Astrocyte (in vitro differentiated cells and primary cell): Measurements from ENCODE around the gene UBE2E1. TPM values are rescaled to one million over a fixed set of nuclear protein-coding genes. Genes with fewer than 3 reads are reported as not detected.

Source experiments
- DNase-seq: peaks from one replicate; pipeline ENCODE4 v3.0.0-alpha.2; 2010; ENCODE audit warnings: low read depth
- FAIRE-seq: peaks from 2 replicates; lab custom pipeline; 2011; peaks lifted over from hg19 to GRCh38; lab: Jason Lieb, UNC
- H2AFZ ChIP-seq: 2 replicates; pipeline ENCODE4 v1.6.0; 2012; ENCODE audit warnings: low read depth, low read length, inconsistent platforms
- H3K27ac ChIP-seq: 2 replicates; pipeline ENCODE4 v1.5.1; 2011; ENCODE audit warnings: low read depth, low read length, inconsistent platforms
- H3K27me3 ChIP-seq: 2 replicates; pipeline ENCODE4 v1.6.0; 2011; ENCODE audit warnings: low read length, inconsistent platforms; ENCODE audit not compliant: insufficient read depth
- H3K36me3 ChIP-seq: 2 replicates; pipeline ENCODE4 v1.5.1; 2011; ENCODE audit warnings: low read length, inconsistent platforms; ENCODE audit not compliant: insufficient read depth
- H3K4me1 ChIP-seq: 2 replicates; pipeline ENCODE4 v1.5.1; 2011; ENCODE audit warnings: low read length, inconsistent platforms; ENCODE audit not compliant: insufficient read depth
- H3K4me2 ChIP-seq: 2 replicates; pipeline ENCODE4 v1.6.0; 2012; ENCODE audit warnings: low read length, inconsistent platforms
- H3K4me3 ChIP-seq: 2 replicates; pipeline ENCODE4 v1.5.1; 2011; ENCODE audit warnings: low read depth, mild to moderate bottlenecking, low read length, inconsistent platforms; ENCODE audit not compliant: insufficient read depth
- H3K79me2 ChIP-seq: 2 replicates; pipeline ENCODE4 v1.6.0; 2012; ENCODE audit warnings: mild to moderate bottlenecking, low read length, inconsistent platforms; ENCODE audit not compliant: insufficient read depth
- H3K9ac ChIP-seq: 2 replicates; pipeline ENCODE4 v1.6.0; 2012; ENCODE audit warnings: mild to moderate bottlenecking, low read length, inconsistent platforms
- H3K9me3 ChIP-seq: 2 replicates; pipeline ENCODE4 v1.5.1; 2012; ENCODE audit warnings: low read depth, mild to moderate bottlenecking, low read length, inconsistent platforms; ENCODE audit not compliant: insufficient read depth
- H4K20me1 ChIP-seq: 2 replicates; pipeline ENCODE4 v1.6.0; 2012; ENCODE audit warnings: low read length, inconsistent platforms; ENCODE audit not compliant: insufficient read depth
- H3K27ac Mint-ChIP-seq: one replicate; pipeline ENCODE4 v1.8.0; 2021; ENCODE audit warnings: mild to moderate bottlenecking, mixed read lengths; ENCODE audit not compliant: unreplicated experiment
- H3K27me3 Mint-ChIP-seq: one replicate; pipeline ENCODE4 v1.8.0; 2021; ENCODE audit warnings: low read depth, mixed read lengths; ENCODE audit not compliant: unreplicated experiment
- H3K36me3 Mint-ChIP-seq: one replicate; pipeline ENCODE4 v1.8.0; 2021; ENCODE audit warnings: low read depth, mixed read lengths; ENCODE audit not compliant: unreplicated experiment
- H3K4me1 Mint-ChIP-seq: one replicate; pipeline ENCODE4 v1.8.0; 2021; ENCODE audit warnings: low read depth, mixed read lengths; ENCODE audit not compliant: unreplicated experiment
- H3K4me3 Mint-ChIP-seq: one replicate; pipeline ENCODE4 v1.8.0; 2021; ENCODE audit warnings: mild to moderate bottlenecking, moderate library complexity, mixed read lengths; ENCODE audit not compliant: unreplicated experiment
- H3K9me3 Mint-ChIP-seq: one replicate; pipeline ENCODE4 v1.8.0; 2021; ENCODE audit warnings: mild to moderate bottlenecking, mixed read lengths; ENCODE audit not compliant: unreplicated experiment
- EZH2 ChIP-seq: IDR thresholded peaks from 2 replicates; pipeline ENCODE4 v1.6.1; 2012; ENCODE audit warnings: mild to moderate bottlenecking, low read length, inconsistent platforms; ENCODE audit not compliant: insufficient read depth
- total RNA-seq: library from RNA; stranded (reverse); gene quantifications from 2 replicates; pipeline ENCODE4 v1.2.1, GENCODE V29; 2021
- TF ChIP-seq, protein P1 (sequence below): IDR thresholded peaks from 2 replicates; pipeline ENCODE4 v1.5.1; 2011; ENCODE audit warnings: low read depth, mild to moderate bottlenecking, inconsistent platforms, low read length, moderate library complexity; ENCODE audit not compliant: insufficient read depth

The UBE2E1 gene
- total RNA-seq, 1 donor from 2014 or later, result 150 TPM

DNA sequence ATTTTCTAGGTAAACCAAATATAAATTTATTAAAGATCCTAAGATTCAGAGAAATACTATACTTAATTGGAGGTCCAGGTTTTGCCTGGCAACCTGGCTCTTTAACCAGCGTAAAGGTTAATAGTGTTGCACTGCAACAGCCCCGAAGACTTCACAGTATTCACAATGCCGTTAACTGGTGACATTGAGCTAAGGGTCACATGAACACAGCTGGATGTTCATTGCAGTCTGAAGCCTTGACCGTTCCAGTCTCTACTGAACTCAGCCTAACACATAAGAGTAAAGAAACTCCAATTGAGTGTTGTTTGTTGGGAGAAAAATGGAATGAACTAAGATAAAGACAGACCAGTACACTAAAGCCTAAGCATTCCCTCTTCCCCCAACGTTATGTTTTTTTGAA, 84.2 kb downstream of the UBE2E1 start:
- no peaks in the 10 kb centered on the region for H3K27me3 ChIP-seq
- peaks cover 50% of the 10 kb centered on the region for H4K20me1 ChIP-seq
- DNase-seq (no peak), FAIRE-seq (no peak)
- no peaks in the 10 kb centered on the region for H3K79me2 ChIP-seq
- no peak overlapping the region for H3K27ac ChIP-seq
- H3K9me3 ChIP-seq, result no peaks in the 10 kb centered on the region
- no peaks in the 10 kb centered on the region for H3K27me3 Mint-ChIP-seq
- no peak overlapping the region for H3K4me3 ChIP-seq
- no peak overlapping the region for H3K4me2 ChIP-seq
- no peak overlapping the region for H3K27ac Mint-ChIP-seq
- no peak overlapping the region for H3K4me3 Mint-ChIP-seq
- no peaks in the 10 kb centered on the region for H3K4me1 ChIP-seq
- no peaks in the 10 kb centered on the region for H3K4me1 Mint-ChIP-seq
- H3K9ac ChIP-seq, result no peak overlapping the region
- TF ChIP-seq EZH2, result no peak
- TF ChIP-seq, protein P1, sequence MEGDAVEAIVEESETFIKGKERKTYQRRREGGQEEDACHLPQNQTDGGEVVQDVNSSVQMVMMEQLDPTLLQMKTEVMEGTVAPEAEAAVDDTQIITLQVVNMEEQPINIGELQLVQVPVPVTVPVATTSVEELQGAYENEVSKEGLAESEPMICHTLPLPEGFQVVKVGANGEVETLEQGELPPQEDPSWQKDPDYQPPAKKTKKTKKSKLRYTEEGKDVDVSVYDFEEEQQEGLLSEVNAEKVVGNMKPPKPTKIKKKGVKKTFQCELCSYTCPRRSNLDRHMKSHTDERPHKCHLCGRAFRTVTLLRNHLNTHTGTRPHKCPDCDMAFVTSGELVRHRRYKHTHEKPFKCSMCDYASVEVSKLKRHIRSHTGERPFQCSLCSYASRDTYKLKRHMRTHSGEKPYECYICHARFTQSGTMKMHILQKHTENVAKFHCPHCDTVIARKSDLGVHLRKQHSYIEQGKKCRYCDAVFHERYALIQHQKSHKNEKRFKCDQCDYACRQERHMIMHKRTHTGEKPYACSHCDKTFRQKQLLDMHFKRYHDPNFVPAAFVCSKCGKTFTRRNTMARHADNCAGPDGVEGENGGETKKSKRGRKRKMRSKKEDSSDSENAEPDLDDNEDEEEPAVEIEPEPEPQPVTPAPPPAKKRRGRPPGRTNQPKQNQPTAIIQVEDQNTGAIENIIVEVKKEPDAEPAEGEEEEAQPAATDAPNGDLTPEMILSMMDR, result no peak
- no peak overlapping the region for H2AFZ ChIP-seq
- H3K36me3 ChIP-seq, result peaks cover 3% of the 10 kb centered on the region
- no peaks in the 10 kb centered on the region for H3K9me3 Mint-ChIP-seq
- peaks cover 10% of the 10 kb centered on the region for H3K36me3 Mint-ChIP-seq

DNA sequence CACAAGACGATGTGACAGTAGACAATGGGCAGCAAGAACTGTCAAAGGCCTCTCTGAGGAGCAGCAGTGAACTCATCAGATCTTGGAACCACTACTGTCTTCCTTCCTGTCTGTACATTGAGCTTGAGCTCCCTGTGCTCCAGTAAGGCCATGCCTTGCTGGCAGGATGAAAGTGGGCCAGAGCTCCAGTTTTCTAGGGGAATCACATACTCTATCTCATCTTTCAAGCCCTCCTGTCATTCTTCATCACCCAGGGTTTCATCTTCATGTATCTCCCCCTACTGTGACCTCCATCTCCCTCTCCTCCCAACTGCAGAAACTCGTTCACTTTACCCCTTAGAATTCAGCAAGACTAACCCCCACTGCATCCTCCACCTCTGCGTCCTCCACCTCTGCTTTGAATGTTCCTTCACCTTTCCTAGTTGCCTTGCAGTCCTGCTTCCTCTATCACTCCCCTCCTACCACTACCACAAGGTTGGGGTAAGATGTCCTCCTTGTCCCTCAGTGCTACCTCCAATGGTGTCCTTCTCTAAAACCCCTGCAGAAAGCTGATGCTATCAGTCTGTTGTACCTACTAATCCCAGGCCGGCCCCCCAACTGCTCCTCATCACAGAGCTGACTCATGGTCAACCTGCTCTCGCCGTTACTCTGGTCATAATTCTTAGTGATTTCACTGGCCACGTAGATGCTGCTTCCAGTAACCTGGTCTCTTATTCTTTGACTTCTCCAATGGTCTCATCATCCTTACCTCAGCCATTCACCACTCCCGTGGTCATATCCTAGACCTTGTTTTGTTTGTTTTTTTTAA, 88.7 kb downstream of the UBE2E1 start:
- no peaks in the 10 kb centered on the region for H3K4me1 Mint-ChIP-seq
- TF ChIP-seq, protein P1, result no peak
- H3K4me3 ChIP-seq, result no peak overlapping the region
- H3K4me3 Mint-ChIP-seq, result no peak overlapping the region
- H3K9me3 Mint-ChIP-seq, result peaks cover 5% of the 10 kb centered on the region
- H3K27ac ChIP-seq, result no peak overlapping the region
- no peak overlapping the region for H3K9ac ChIP-seq
- H3K9me3 ChIP-seq, result no peaks in the 10 kb centered on the region
- no peak overlapping the region for H2AFZ ChIP-seq
- no peaks in the 10 kb centered on the region for H3K79me2 ChIP-seq
- no peak for FAIRE-seq
- no peaks in the 10 kb centered on the region for H3K27me3 ChIP-seq
- peak overlapping the region; percentile 2 for H3K27ac Mint-ChIP-seq
- H3K36me3 ChIP-seq, result peaks cover 7% of the 10 kb centered on the region
- no peak overlapping the region for H3K4me2 ChIP-seq
- no peak for DNase-seq
- H3K4me1 ChIP-seq, result no peaks in the 10 kb centered on the region
- H3K36me3 Mint-ChIP-seq, result peaks cover 32% of the 10 kb centered on the region
- H4K20me1 ChIP-seq, result peaks cover 18% of the 10 kb centered on the region
- H3K27me3 Mint-ChIP-seq, result no peaks in the 10 kb centered on the region

DNA sequence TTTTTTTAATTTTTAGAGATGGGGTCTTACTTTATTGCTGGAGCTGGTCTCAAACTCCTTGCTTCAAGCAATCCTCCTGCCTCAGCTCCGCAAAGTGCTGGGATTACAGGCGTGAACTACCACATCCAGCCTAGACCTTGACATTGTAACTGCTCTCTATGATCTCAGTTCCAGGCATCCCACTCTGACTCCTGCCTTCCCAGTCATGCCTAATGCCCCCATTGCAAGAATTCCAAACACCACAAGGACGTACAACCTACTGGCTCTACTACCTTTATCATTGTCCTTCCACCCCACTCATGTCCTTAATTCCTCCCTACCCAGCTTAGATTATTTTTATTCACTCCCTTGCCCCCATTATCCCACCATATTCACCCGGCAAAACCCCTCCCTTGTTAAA, 89.4 kb downstream of the UBE2E1 start:
- Mint-ChIP-seq H3K9me3 (peaks cover 5% of the 10 kb centered on the region), H3K27me3 (no peaks in the 10 kb centered on the region), H3K36me3 (peaks cover 35% of the 10 kb centered on the region), H3K27ac (no peak overlapping the region), H3K4me3 (no peak overlapping the region), H3K4me1 (no peaks in the 10 kb centered on the region)
- no peaks in the 10 kb centered on the region for H3K9me3 ChIP-seq
- H3K79me2 ChIP-seq, result no peaks in the 10 kb centered on the region
- no peak overlapping the region for H3K9ac ChIP-seq
- TF ChIP-seq, protein P1, result no peak
- TF ChIP-seq EZH2, result no peak
- H3K4me3 ChIP-seq, result no peak overlapping the region
- peaks cover 14% of the 10 kb centered on the region for H4K20me1 ChIP-seq
- no peak for FAIRE-seq
- no peak overlapping the region for H2AFZ ChIP-seq
- H3K27me3 ChIP-seq, result no peaks in the 10 kb centered on the region
- no peak overlapping the region for H3K27ac ChIP-seq
- peaks cover 7% of the 10 kb centered on the region for H3K36me3 ChIP-seq
- no peak overlapping the region for H3K4me2 ChIP-seq
- DNase-seq, result no peak
- H3K4me1 ChIP-seq, result no peaks in the 10 kb centered on the region
